Mammary epithelial cell (primary cell): ENCODE results near the gene LPAR5.

Experiments
- EZH2 ChIP-seq: IDR thresholded peaks from 2 replicates; pipeline ENCODE4 v1.6.1; 2012; ENCODE audit warnings: low read length, inconsistent platforms, borderline replicate concordance
- TF ChIP-seq, protein P1 (sequence below), 2 donors: IDR thresholded peaks in 1 of 2; conservative IDR thresholded peaks in 1 of 2; 2 replicates each; pipeline ENCODE4 v1.5.1; 2011 to 2012; ENCODE audit warnings: inconsistent platforms in 2 of 2, low read length in 2 of 2, mild to moderate bottlenecking in 2 of 2, control low read depth in 1 of 2, low read depth in 1 of 2; ENCODE audit not compliant: insufficient read depth in 1 of 2; ENCODE audit errors: extremely low read depth in 1 of 2

GRCh38 chr12:6613015-6613775 lies 22.6 kb downstream of the LPAR5 start:
- TF ChIP-seq, protein P1, sequence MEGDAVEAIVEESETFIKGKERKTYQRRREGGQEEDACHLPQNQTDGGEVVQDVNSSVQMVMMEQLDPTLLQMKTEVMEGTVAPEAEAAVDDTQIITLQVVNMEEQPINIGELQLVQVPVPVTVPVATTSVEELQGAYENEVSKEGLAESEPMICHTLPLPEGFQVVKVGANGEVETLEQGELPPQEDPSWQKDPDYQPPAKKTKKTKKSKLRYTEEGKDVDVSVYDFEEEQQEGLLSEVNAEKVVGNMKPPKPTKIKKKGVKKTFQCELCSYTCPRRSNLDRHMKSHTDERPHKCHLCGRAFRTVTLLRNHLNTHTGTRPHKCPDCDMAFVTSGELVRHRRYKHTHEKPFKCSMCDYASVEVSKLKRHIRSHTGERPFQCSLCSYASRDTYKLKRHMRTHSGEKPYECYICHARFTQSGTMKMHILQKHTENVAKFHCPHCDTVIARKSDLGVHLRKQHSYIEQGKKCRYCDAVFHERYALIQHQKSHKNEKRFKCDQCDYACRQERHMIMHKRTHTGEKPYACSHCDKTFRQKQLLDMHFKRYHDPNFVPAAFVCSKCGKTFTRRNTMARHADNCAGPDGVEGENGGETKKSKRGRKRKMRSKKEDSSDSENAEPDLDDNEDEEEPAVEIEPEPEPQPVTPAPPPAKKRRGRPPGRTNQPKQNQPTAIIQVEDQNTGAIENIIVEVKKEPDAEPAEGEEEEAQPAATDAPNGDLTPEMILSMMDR (conservative IDR thresholded peaks at IDR 0.05 in 1 of 2, IDR thresholded peaks at IDR 0.05 in 1 of 2; ENCODE audit: extremely low read depth in 1 of 2, insufficient read depth in 1 of 2, low read depth in 1 of 2, low read length in 2 of 2) = no peak
- no peak for TF ChIP-seq EZH2
